ENCODE data around the gene CALD1.

CALD1 gene

GRCh38 chr7:134827436-134827835 is 48.0 kb downstream of the CALD1 start:
- DNase-seq (ENCODE audit: low read depth), result no peak

- peak; percentile 92 for DNase-seq (ENCODE audit: low read depth)
These were observed 48.5 kb downstream of the CALD1 start for GRCh38 chr7:134827889-134828288.

- DNase-seq (ENCODE audit: low read depth), result no peak
These were observed 48.9 kb downstream of the CALD1 start for GRCh38 chr7:134828361-134828760.

- peak; percentile 53 for DNase-seq (ENCODE audit: low read depth)
These were observed 50.0 kb downstream of the CALD1 start for GRCh38 chr7:134829380-134829986.

- no peak for DNase-seq (ENCODE audit: low read depth)
These were observed 52.4 kb downstream of the CALD1 start for GRCh38 chr7:134831862-134832261.

- DNase-seq (ENCODE audit: low read depth), result no peak
These were observed 52.9 kb downstream of the CALD1 start for GRCh38 chr7:134832367-134832766.

- peak; percentile 90 for DNase-seq (ENCODE audit: low read depth)
These were observed 55.4 kb downstream of the CALD1 start for GRCh38 chr7:134834689-134835462.

GRCh38 chr7:134835463-134835823 is 56.0 kb downstream of the CALD1 start:
- DNase-seq (ENCODE audit: low read depth), result no peak

- DNase-seq (ENCODE audit: low read depth), result peak; percentile 63
These were observed 57.0 kb downstream of the CALD1 start for GRCh38 chr7:134836447-134836846.

GRCh38 chr7:134839298-134839697 is 59.9 kb downstream of the CALD1 start:
- DNase-seq (ENCODE audit: low read depth), result no peak

- no peak for DNase-seq (ENCODE audit: low read depth)
These were observed 62.6 kb downstream of the CALD1 start for GRCh38 chr7:134842062-134842461.

GRCh38 chr7:134842886-134843430 is 63.5 kb downstream of the CALD1 start:
- DNase-seq (ENCODE audit: low read depth), result no peak

- DNase-seq (ENCODE audit: low read depth), result no peak
These were observed 64.8 kb downstream of the CALD1 start for GRCh38 chr7:134844200-134844599.

GRCh38 chr7:134845461-134845860 is 66.0 kb downstream of the CALD1 start:
- DNase-seq (ENCODE audit: low read depth), result no peak

GRCh38 chr7:134847851-134848588 is 68.6 kb downstream of the CALD1 start:
- no peak for DNase-seq (ENCODE audit: low read depth)

- peak; percentile 45 for DNase-seq (ENCODE audit: low read depth)
These were observed 70.6 kb downstream of the CALD1 start for GRCh38 chr7:134850066-134850465.

- no peak for DNase-seq (ENCODE audit: low read depth)
These were observed 71.7 kb downstream of the CALD1 start for GRCh38 chr7:134851141-134851540.

- no peak for DNase-seq (ENCODE audit: low read depth)
These were observed 73.2 kb downstream of the CALD1 start for GRCh38 chr7:134852625-134853024.

- DNase-seq (ENCODE audit: low read depth), result peak; percentile 66
These were observed 75.4 kb downstream of the CALD1 start for GRCh38 chr7:134854816-134855215.

GRCh38 chr7:134855442-134855841 is 76.0 kb downstream of the CALD1 start:
- DNase-seq (ENCODE audit: low read depth), result no peak

- DNase-seq (ENCODE audit: low read depth), result peak; percentile 81
These were observed 76.7 kb downstream of the CALD1 start for GRCh38 chr7:134856091-134856490.

GRCh38 chr7:134856691-134857090 is 77.3 kb downstream of the CALD1 start:
- DNase-seq (ENCODE audit: low read depth), result peak; percentile 51

- no peak for DNase-seq (ENCODE audit: low read depth)
These were observed 78.5 kb downstream of the CALD1 start for GRCh38 chr7:134857958-134858357.

Data from EH (cell line).